HL-60 (cell line): ENCODE data around the gene DUSP5.

Experiments
- GABPA ChIP-seq: IDR thresholded peaks from 2 replicates; pipeline ENCODE4 v1.6.1; 2012; ENCODE audit warnings: low read depth
- POLR2AphosphoS5 ChIP-seq: IDR thresholded peaks from 2 replicates; pipeline ENCODE4 v1.6.1; 2012; ENCODE audit warnings: low read depth
- TF ChIP-seq, protein P1 (sequence below): IDR thresholded peaks from one replicate; pipeline ENCODE4 v1.5.1; 2011; ENCODE audit warnings: low read length, control low read depth, inconsistent platforms; ENCODE audit not compliant: insufficient read depth

DNA sequence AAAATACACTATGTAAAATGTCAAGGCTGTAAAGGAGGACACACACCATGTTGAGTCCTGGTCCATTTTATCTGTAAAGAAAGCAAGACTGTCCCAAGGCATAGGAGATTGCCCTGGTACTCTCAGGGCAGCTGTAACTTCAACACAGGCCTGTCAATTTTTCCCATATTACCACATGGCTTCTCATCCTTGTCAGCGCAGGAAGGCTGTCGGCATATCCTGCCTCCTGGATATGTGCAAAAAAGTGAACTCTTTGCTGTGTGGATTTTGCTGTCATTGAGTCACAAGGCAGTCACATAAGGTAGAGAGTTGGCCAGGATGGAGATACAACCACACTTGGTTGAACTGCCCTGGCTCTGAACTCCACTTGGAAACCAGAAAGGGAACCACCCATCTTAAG lies 8.7 kb downstream of the DUSP5 start:
- TF ChIP-seq, protein P1, sequence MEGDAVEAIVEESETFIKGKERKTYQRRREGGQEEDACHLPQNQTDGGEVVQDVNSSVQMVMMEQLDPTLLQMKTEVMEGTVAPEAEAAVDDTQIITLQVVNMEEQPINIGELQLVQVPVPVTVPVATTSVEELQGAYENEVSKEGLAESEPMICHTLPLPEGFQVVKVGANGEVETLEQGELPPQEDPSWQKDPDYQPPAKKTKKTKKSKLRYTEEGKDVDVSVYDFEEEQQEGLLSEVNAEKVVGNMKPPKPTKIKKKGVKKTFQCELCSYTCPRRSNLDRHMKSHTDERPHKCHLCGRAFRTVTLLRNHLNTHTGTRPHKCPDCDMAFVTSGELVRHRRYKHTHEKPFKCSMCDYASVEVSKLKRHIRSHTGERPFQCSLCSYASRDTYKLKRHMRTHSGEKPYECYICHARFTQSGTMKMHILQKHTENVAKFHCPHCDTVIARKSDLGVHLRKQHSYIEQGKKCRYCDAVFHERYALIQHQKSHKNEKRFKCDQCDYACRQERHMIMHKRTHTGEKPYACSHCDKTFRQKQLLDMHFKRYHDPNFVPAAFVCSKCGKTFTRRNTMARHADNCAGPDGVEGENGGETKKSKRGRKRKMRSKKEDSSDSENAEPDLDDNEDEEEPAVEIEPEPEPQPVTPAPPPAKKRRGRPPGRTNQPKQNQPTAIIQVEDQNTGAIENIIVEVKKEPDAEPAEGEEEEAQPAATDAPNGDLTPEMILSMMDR: no peak
- no peak for TF ChIP-seq POLR2AphosphoS5
- no peak for TF ChIP-seq GABPA
